ENCODE data around the gene GRM4. TPM values are rescaled to one million over a fixed set of nuclear protein-coding genes. Genes with fewer than 3 reads are reported as not detected.
"Not testable (repeated sequence)": the region's sequence is repeated elsewhere in the genome, so short reads cannot be mapped to it uniquely, and the experiment has no call there.

The GRM4 gene
- total RNA-seq, 2 experiments from 2014 or later, result 0.27 TPM; not detected in 1

GRCh38 chr6:34025112-34025807 lies 120.6 kb downstream of the GRM4 start:
- DNase-seq, result no peak
- no peaks in the 10 kb centered on the region for H3K9me3 Mint-ChIP-seq
- no peaks in the 10 kb centered on the region for H3K4me1 Mint-ChIP-seq (ENCODE audit: low read depth)
- CTCF ChIA-PET, result interaction anchor here (1.0 to 2.3 kb wide), 7 partner anchors 26 to 314 kb away, joined by 3 to 9 read pairs (median 3); partner anchors contain the start of gene UQCC2
- H3K36me3 Mint-ChIP-seq (ENCODE audit: low read depth), result no peaks in the 10 kb centered on the region
- H3K27ac Mint-ChIP-seq, result no peak overlapping the region
- no peaks in the 10 kb centered on the region for H3K27me3 Mint-ChIP-seq (ENCODE audit: low read depth)
- H3K4me3 Mint-ChIP-seq, result no peak overlapping the region
- intact Hi-C loops (cut with micrococcal nuclease), result no loop called here

GRCh38 chr6:34022873-34023255 lies 123.0 kb downstream of the GRM4 start:
- Mint-ChIP-seq H3K27me3 (ENCODE audit: low read depth) (no peaks in the 10 kb centered on the region), H3K36me3 (ENCODE audit: low read depth) (no peaks in the 10 kb centered on the region), H3K9me3 (no peaks in the 10 kb centered on the region), H3K4me3 (no peak overlapping the region), H3K4me1 (ENCODE audit: low read depth) (no peaks in the 10 kb centered on the region), H3K27ac (no peak overlapping the region)
- CTCF ChIA-PET, result interaction anchor here (1.4 kb wide), 1 partner anchor 251 kb away, joined by 3 read pairs; no protein-coding TSS in a partner anchor
- DNase-seq, result no peak
- intact Hi-C loops (cut with micrococcal nuclease), result no loop called here

- no peak overlapping the region for H3K27ac Mint-ChIP-seq
- CTCF ChIA-PET, result interaction anchor here (1.4 kb wide), 1 partner anchor 251 kb away, joined by 3 read pairs; no protein-coding TSS in a partner anchor
- H3K36me3 Mint-ChIP-seq (ENCODE audit: low read depth), result no peaks in the 10 kb centered on the region
- H3K4me3 Mint-ChIP-seq, result no peak overlapping the region
- no peaks in the 10 kb centered on the region for H3K4me1 Mint-ChIP-seq (ENCODE audit: low read depth)
- intact Hi-C loops (cut with micrococcal nuclease), result no loop called here
- DNase-seq, result no peak
- no peaks in the 10 kb centered on the region for H3K27me3 Mint-ChIP-seq (ENCODE audit: low read depth)
- H3K9me3 Mint-ChIP-seq, result no peaks in the 10 kb centered on the region
Measured at GRCh38 chr6:34022250-34022872, 123.5 kb downstream of the GRM4 start.

- no peak overlapping the region for H3K4me3 Mint-ChIP-seq
- no peaks in the 10 kb centered on the region for H3K27me3 Mint-ChIP-seq (ENCODE audit: low read depth)
- H3K4me1 Mint-ChIP-seq (ENCODE audit: low read depth), result no peaks in the 10 kb centered on the region
- no peaks in the 10 kb centered on the region for H3K36me3 Mint-ChIP-seq (ENCODE audit: low read depth)
- DNase-seq, result no peak
- no peaks in the 10 kb centered on the region for H3K9me3 Mint-ChIP-seq
- H3K27ac Mint-ChIP-seq, result no peak overlapping the region
- CTCF ChIA-PET, result interaction anchor here (1.4 kb wide), 1 partner anchor 250 kb away, joined by 3 read pairs; no protein-coding TSS in a partner anchor
- intact Hi-C loops (cut with micrococcal nuclease), result no loop called here
Measured at GRCh38 chr6:34021554-34022190, 124.2 kb downstream of the GRM4 start.

GRCh38 chr6:34020807-34021553 lies 124.9 kb downstream of the GRM4 start:
- H3K9me3 Mint-ChIP-seq, result no peaks in the 10 kb centered on the region
- intact Hi-C loops (cut with micrococcal nuclease), result no loop called here
- no peaks in the 10 kb centered on the region for H3K27me3 Mint-ChIP-seq (ENCODE audit: low read depth)
- H3K4me3 Mint-ChIP-seq, result no peak overlapping the region
- CTCF ChIA-PET, result no interaction called here
- no peak overlapping the region for H3K27ac Mint-ChIP-seq
- H3K4me1 Mint-ChIP-seq (ENCODE audit: low read depth), result no peaks in the 10 kb centered on the region
- no peaks in the 10 kb centered on the region for H3K36me3 Mint-ChIP-seq (ENCODE audit: low read depth)
- no peak for DNase-seq

GRCh38 chr6:34020278-34020677 lies 125.6 kb downstream of the GRM4 start:
- no peak for DNase-seq
- CTCF ChIA-PET, result interaction anchor here (1.3 kb wide), 1 partner anchor 249 kb away, joined by 6 read pairs; no protein-coding TSS in a partner anchor
- no peak overlapping the region for H3K4me3 Mint-ChIP-seq
- no peak overlapping the region for H3K27ac Mint-ChIP-seq
- H3K9me3 Mint-ChIP-seq, result no peaks in the 10 kb centered on the region
- H3K27me3 Mint-ChIP-seq (ENCODE audit: low read depth), result no peaks in the 10 kb centered on the region
- no peaks in the 10 kb centered on the region for H3K36me3 Mint-ChIP-seq (ENCODE audit: low read depth)
- H3K4me1 Mint-ChIP-seq (ENCODE audit: low read depth), result no peaks in the 10 kb centered on the region
- intact Hi-C loops (cut with micrococcal nuclease), result no loop called here

- CTCF ChIA-PET, result interaction anchor here (1.3 kb wide), 1 partner anchor 248 kb away, joined by 6 read pairs; no protein-coding TSS in a partner anchor
- no peaks in the 10 kb centered on the region for H3K27me3 Mint-ChIP-seq (ENCODE audit: low read depth)
- H3K4me1 Mint-ChIP-seq (ENCODE audit: low read depth), result no peaks in the 10 kb centered on the region
- no peaks in the 10 kb centered on the region for H3K9me3 Mint-ChIP-seq
- DNase-seq, result no peak
- no peaks in the 10 kb centered on the region for H3K36me3 Mint-ChIP-seq (ENCODE audit: low read depth)
- intact Hi-C loops (cut with micrococcal nuclease), result no loop called here
- no peak overlapping the region for H3K27ac Mint-ChIP-seq
- no peak overlapping the region for H3K4me3 Mint-ChIP-seq
Measured at GRCh38 chr6:34018961-34019606, 126.8 kb downstream of the GRM4 start.

- Mint-ChIP-seq H3K27ac (no peak overlapping the region), H3K36me3 (ENCODE audit: low read depth) (no peaks in the 10 kb centered on the region), H3K9me3 (no peaks in the 10 kb centered on the region), H3K27me3 (ENCODE audit: low read depth) (no peaks in the 10 kb centered on the region), H3K4me3 (no peak overlapping the region), H3K4me1 (ENCODE audit: low read depth) (no peaks in the 10 kb centered on the region)
- DNase-seq, result no peak
- intact Hi-C loops (cut with micrococcal nuclease), result no loop called here
- CTCF ChIA-PET, result interaction anchor here (0.9 kb wide), 1 partner anchor 9 kb away, joined by 3 read pairs; no protein-coding TSS in a partner anchor
Measured at GRCh38 chr6:34018026-34018425, 127.9 kb downstream of the GRM4 start.

GRCh38 chr6:34017106-34017805 lies 128.6 kb downstream of the GRM4 start:
- no peaks in the 10 kb centered on the region for H3K4me1 Mint-ChIP-seq (ENCODE audit: low read depth)
- H3K36me3 Mint-ChIP-seq (ENCODE audit: low read depth), result no peaks in the 10 kb centered on the region
- H3K9me3 Mint-ChIP-seq, result no peaks in the 10 kb centered on the region
- H3K27me3 Mint-ChIP-seq (ENCODE audit: low read depth), result no peaks in the 10 kb centered on the region
- intact Hi-C loops (cut with micrococcal nuclease), result no loop called here
- no peak for DNase-seq
- no peak overlapping the region for H3K4me3 Mint-ChIP-seq
- CTCF ChIA-PET, result interaction anchor here (0.9 to 2.7 kb wide), 2 partner anchors 10 to 246 kb away, joined by 3 to 8 read pairs; no protein-coding TSS in a partner anchor
- no peak overlapping the region for H3K27ac Mint-ChIP-seq

GRCh38 chr6:34016573-34016972 lies 129.3 kb downstream of the GRM4 start:
- DNase-seq; H3K4me3 Mint-ChIP-seq; intact Hi-C loops (cut with micrococcal nuclease); H3K9me3 Mint-ChIP-seq; H3K36me3 Mint-ChIP-seq (ENCODE audit: low read depth); H3K27me3 Mint-ChIP-seq (ENCODE audit: low read depth); H3K27ac Mint-ChIP-seq; H3K4me1 Mint-ChIP-seq (ENCODE audit: low read depth): not testable (repeated sequence)
- CTCF ChIA-PET, result interaction anchor here (2.7 kb wide), 1 partner anchor 246 kb away, joined by 8 read pairs; no protein-coding TSS in a partner anchor

- DNase-seq, result no peak
- H3K4me3 Mint-ChIP-seq, result no peak overlapping the region
- no peaks in the 10 kb centered on the region for H3K9me3 Mint-ChIP-seq
- intact Hi-C loops (cut with micrococcal nuclease), result no loop called here
- H3K27me3 Mint-ChIP-seq (ENCODE audit: low read depth), result no peaks in the 10 kb centered on the region
- no peaks in the 10 kb centered on the region for H3K4me1 Mint-ChIP-seq (ENCODE audit: low read depth)
- H3K27ac Mint-ChIP-seq, result no peak overlapping the region
- CTCF ChIA-PET, result interaction anchor here (1.2 to 2.7 kb wide), 2 partner anchors 12 to 245 kb away, joined by 5 to 8 read pairs; no protein-coding TSS in a partner anchor
- no peaks in the 10 kb centered on the region for H3K36me3 Mint-ChIP-seq (ENCODE audit: low read depth)
Measured at GRCh38 chr6:34015586-34015985, 130.3 kb downstream of the GRM4 start.
